HG02885 (cell line): Measurements from ENCODE around the gene CYP3A5.
"Not testable (repeated sequence)": the region's sequence is repeated elsewhere in the genome, so short reads cannot be mapped to it uniquely, and the experiment has no call there.

Experiments
- ATAC-seq: cut with Tn5 transposase; IDR thresholded peaks from one replicate; pipeline ENCODE4 v1.9.1; 2021; ENCODE audit warnings: mild to moderate bottlenecking; ENCODE audit not compliant: unreplicated experiment, poor library complexity

The CYP3A5 gene

GRCh38 chr7:99679400-99680191, at the start of gene CYP3A5:
Gene CYP3A5 (minus strand): TSS chr7:99679996. CDS start chr7:99679896, 100 bp downstream.
- ATAC-seq = no peak

- ATAC-seq = no peak
These were observed 48.8 kb upstream of the CYP3A5 start for GRCh38 chr7:99728615-99729014.

GRCh38 chr7:99723201-99723600, 43.4 kb upstream of the CYP3A5 start:
- ATAC-seq = not testable (repeated sequence)

GRCh38 chr7:99720800-99721595, 41.2 kb upstream of the CYP3A5 start:
- no peak for ATAC-seq

GRCh38 chr7:99719996-99720769, 40.4 kb upstream of the CYP3A5 start:
- no peak for ATAC-seq

GRCh38 chr7:99713995-99714570, 34.3 kb upstream of the CYP3A5 start:
- ATAC-seq = no peak

- ATAC-seq = no peak
These were observed 30.2 kb upstream of the CYP3A5 start for GRCh38 chr7:99709838-99710578.

- ATAC-seq = no peak
These were observed 29.5 kb upstream of the CYP3A5 start for GRCh38 chr7:99709260-99709659.

- ATAC-seq = no peak
These were observed 27.3 kb upstream of the CYP3A5 start for GRCh38 chr7:99707096-99707495.

DNA sequence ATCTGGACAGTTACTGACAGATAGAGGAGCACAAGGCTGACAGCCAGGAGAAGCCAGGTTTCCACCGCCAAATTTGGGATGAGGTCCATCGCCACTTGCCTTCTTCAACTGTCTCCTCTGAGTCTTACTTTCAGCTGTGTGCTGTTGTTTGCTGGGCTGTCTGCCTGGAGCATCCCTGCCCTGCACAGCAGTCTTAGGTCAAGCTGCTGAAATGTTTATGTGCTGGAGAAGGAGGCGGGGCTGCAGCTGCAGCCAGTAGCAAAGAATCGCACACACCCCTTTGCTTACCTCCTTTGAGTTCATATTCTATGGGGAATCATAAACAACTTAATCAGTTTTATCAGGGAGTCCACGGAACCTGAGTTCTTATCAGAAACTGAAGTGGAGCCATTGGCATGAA, 20.1 kb upstream of the CYP3A5 start:
- no peak for ATAC-seq

GRCh38 chr7:99698867-99699730, 19.3 kb upstream of the CYP3A5 start:
- ATAC-seq = not testable (repeated sequence)

DNA sequence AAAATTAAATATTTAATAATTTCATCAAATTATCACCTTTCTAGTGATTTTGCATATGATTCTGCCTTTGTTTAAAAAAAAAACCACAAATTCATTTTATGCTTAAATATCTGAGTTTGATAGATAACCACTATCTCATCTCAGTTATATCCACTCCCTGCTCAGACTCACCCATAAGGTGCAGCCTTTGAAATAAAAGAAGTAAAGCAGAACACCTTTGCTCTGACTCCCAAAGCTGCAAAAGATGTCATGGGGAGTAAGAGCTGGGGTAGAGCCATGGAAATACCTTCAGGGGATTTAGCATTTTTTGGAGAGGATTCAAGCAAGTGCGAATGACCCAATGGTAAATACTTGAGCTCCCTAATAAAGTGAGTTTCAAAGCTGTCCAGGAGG, 15.1 kb upstream of the CYP3A5 start:
- ATAC-seq = no peak

GRCh38 chr7:99694201-99694911, 14.6 kb upstream of the CYP3A5 start:
- ATAC-seq = no peak

DNA sequence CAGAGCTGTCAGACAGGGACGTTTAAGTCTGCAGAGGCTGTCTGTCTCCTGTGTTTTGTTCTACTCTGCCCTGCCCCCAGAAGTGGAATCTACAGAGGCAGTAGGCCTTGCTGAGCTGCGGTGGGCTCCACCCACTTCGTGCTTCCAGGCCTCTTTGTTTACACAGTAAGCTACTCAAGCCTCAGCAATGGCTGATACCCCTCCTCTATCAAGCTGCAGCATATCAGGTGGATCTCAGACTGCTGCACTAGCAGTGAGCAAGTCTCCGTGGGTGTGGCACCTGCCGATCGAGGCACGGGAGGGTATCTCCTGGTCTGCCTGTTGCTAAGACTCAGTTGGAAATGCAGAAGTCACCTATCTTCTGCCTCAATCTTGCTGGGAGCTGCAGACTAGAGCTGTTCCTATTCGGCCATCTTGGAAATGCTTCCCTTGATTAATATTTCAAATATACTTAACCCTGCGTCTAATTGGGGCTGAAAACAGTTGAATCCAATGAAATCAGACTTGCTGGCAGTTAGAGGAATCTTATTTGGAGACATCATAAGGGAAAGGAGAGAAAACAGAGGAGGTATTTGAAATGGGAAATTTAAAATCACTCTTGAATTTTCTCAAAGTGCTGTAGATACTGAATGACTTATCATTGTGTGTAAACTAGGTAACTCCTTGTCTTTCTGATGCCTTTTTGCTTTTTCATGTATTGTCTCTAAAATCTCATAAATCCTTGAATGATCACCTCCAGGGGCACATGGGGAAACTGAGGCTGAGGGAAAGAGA, 13.8 kb upstream of the CYP3A5 start:
- ATAC-seq = no peak

- ATAC-seq = no peak
These were observed 13.3 kb upstream of the CYP3A5 start for GRCh38 chr7:99693100-99693426.

DNA sequence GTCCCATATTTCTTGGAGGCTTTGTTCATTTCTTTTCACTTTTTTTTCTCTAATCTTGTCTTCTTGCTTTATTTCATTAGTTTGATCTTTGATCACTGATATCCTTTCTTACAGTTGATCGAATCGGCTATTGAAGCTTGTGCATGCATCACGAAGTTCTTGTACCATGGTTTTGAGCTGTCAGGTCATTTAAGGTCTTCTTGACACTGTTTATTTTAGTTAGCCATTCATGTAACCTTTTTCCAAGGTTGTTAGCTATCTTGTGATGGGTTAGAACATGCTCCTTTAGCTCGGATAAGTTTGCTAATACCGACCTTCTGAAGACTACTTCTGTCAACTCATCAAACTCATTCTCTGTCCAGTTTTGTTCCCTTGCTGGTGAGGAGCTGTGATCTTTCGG, 12.8 kb upstream of the CYP3A5 start:
- ATAC-seq = not testable (repeated sequence)

DNA sequence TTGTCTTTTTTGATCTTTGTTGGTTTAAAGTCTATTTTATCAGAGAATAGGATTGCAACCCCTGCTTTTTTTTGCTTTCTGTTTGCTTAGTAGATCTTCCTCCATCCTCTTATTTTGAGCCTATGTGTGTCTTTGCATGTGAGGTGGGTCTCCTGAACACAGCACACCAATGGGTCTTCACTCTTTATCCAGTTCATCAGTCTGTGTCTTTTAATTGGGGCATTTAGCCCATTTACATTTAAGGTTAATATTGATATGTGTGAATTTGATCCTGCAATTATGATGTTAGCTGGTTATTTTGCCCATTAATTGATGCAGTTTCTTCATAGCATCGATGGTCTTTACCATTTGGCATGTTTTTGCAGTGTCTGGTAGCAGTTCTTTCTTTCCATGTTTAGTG, 11.9 kb upstream of the CYP3A5 start:
- not testable (repeated sequence) for ATAC-seq

DNA sequence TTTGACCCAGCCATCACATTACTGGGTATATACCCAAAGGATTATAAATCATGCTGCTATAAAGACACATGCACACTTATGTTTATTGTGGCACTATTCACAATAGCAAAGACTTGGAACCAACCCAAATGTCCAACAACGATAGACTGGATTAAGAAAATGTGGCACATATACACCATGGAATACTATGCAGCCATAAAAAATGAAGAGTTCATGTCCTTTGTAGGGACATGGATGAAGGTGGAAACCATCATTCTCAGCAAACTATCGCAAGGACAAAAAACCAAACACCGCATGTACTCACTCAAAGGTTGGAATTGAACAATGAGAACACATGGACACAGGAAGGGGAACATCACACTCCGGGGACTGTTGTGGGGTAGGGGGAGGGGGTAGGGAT, 11.1 kb upstream of the CYP3A5 start:
- not testable (repeated sequence) for ATAC-seq
